ENCODE measurements around the gene SLC1A2.

The SLC1A2 gene

GRCh38 chr11:35232891-35233330 lies 186.4 kb downstream of the SLC1A2 start:
- TF ChIP-seq CTCF (IDR thresholded peaks at IDR 0.05; ENCODE audit: insufficient read depth, low read length, poor library complexity, severe bottlenecking) (no peak), EZH2phosphoT487 (conservative IDR thresholded peaks at IDR 0.05; ENCODE audit: low read length) (no peak)
- no peaks in the 10 kb centered on the region for H3K9me2 ChIP-seq (replicated peaks; ENCODE audit: insufficient read depth, low read length)
- no peaks in the 10 kb centered on the region for H3K36me3 ChIP-seq (ENCODE audit: low read length)
- no peak overlapping the region for H2AFZ ChIP-seq (ENCODE audit: low read depth, low read length, severe bottlenecking)
- no peaks in the 10 kb centered on the region for H3F3A ChIP-seq (ENCODE audit: insufficient read depth)
- no peak overlapping the region for H3K4me3 ChIP-seq (ENCODE audit: insufficient read depth, low read length, poor library complexity, severe bottlenecking)
- H3K4me2 ChIP-seq (ENCODE audit: low read depth, low read length, poor library complexity, severe bottlenecking): no peak overlapping the region
- no peak overlapping the region for H3K9ac ChIP-seq (ENCODE audit: low read length)
- no peaks in the 10 kb centered on the region for H3K27me3 ChIP-seq (ENCODE audit: low read length)
- no peak overlapping the region for H3K27ac ChIP-seq (ENCODE audit: low read depth, low read length)
- no peaks in the 10 kb centered on the region for H4K20me1 ChIP-seq (ENCODE audit: low read depth, low read length)
- no peaks in the 10 kb centered on the region for H3K9me3 ChIP-seq (ENCODE audit: insufficient read depth, low read length)
- no peaks in the 10 kb centered on the region for H3K79me2 ChIP-seq (ENCODE audit: insufficient read depth, low read length)

- Histone ChIP-seq H3K9ac (ENCODE audit: low read length) (no peak overlapping the region), H3K27me3 (ENCODE audit: low read length) (no peaks in the 10 kb centered on the region), H3K4me2 (ENCODE audit: low read depth, low read length, poor library complexity, severe bottlenecking) (no peak overlapping the region), H3K9me2 (replicated peaks; ENCODE audit: insufficient read depth, low read length) (no peaks in the 10 kb centered on the region), H3K9me3 (ENCODE audit: insufficient read depth, low read length) (no peaks in the 10 kb centered on the region), H3K79me2 (ENCODE audit: insufficient read depth, low read length) (no peaks in the 10 kb centered on the region), H4K20me1 (ENCODE audit: low read depth, low read length) (no peaks in the 10 kb centered on the region), H3K4me3 (ENCODE audit: insufficient read depth, low read length, poor library complexity, severe bottlenecking) (no peak overlapping the region), H3K36me3 (ENCODE audit: low read length) (no peaks in the 10 kb centered on the region), H3K27ac (ENCODE audit: low read depth, low read length) (no peak overlapping the region), H2AFZ (ENCODE audit: low read depth, low read length, severe bottlenecking) (no peak overlapping the region), H3F3A (ENCODE audit: insufficient read depth) (no peaks in the 10 kb centered on the region)
- TF ChIP-seq CTCF (IDR thresholded peaks at IDR 0.05; ENCODE audit: insufficient read depth, low read length, poor library complexity, severe bottlenecking): no peak
- no peak for TF ChIP-seq EZH2phosphoT487 (conservative IDR thresholded peaks at IDR 0.05; ENCODE audit: low read length)
Observed at GRCh38 chr11:35231076-35231860, 188.1 kb downstream of the SLC1A2 start.

GRCh38 chr11:35230388-35230787 lies 189.0 kb downstream of the SLC1A2 start:
- no peak overlapping the region for H3K9ac ChIP-seq (ENCODE audit: low read length)
- no peaks in the 10 kb centered on the region for H3F3A ChIP-seq (ENCODE audit: insufficient read depth)
- no peak overlapping the region for H3K4me3 ChIP-seq (ENCODE audit: insufficient read depth, low read length, poor library complexity, severe bottlenecking)
- no peaks in the 10 kb centered on the region for H3K9me2 ChIP-seq (replicated peaks; ENCODE audit: insufficient read depth, low read length)
- TF ChIP-seq EZH2phosphoT487 (conservative IDR thresholded peaks at IDR 0.05; ENCODE audit: low read length) (no peak), CTCF (IDR thresholded peaks at IDR 0.05; ENCODE audit: insufficient read depth, low read length, poor library complexity, severe bottlenecking) (no peak)
- H2AFZ ChIP-seq (ENCODE audit: low read depth, low read length, severe bottlenecking): no peak overlapping the region
- no peaks in the 10 kb centered on the region for H3K79me2 ChIP-seq (ENCODE audit: insufficient read depth, low read length)
- no peaks in the 10 kb centered on the region for H3K36me3 ChIP-seq (ENCODE audit: low read length)
- H3K4me2 ChIP-seq (ENCODE audit: low read depth, low read length, poor library complexity, severe bottlenecking): no peak overlapping the region
- no peaks in the 10 kb centered on the region for H3K27me3 ChIP-seq (ENCODE audit: low read length)
- H3K9me3 ChIP-seq (ENCODE audit: insufficient read depth, low read length): no peaks in the 10 kb centered on the region
- no peak overlapping the region for H3K27ac ChIP-seq (ENCODE audit: low read depth, low read length)
- no peaks in the 10 kb centered on the region for H4K20me1 ChIP-seq (ENCODE audit: low read depth, low read length)
